ENCODE data around the gene KDM2A.

GRCh38 chr11:67277231-67277961, 158.3 kb downstream of the KDM2A start:
- TF ChIP-seq CTCF (IDR thresholded peaks at IDR 0.05) (no peak), POLR2A (IDR thresholded peaks at IDR 0.05) (no peak)
